Measurements from ENCODE around the gene TPCN1. TPM values are rescaled to one million over a fixed set of nuclear protein-coding genes. Genes with fewer than 3 reads are reported as not detected.

The TPCN1 gene
- total and polyA plus RNA-seq, 2 experiments from 2014 or later: 13.4 to 24.2 TPM

DNA sequence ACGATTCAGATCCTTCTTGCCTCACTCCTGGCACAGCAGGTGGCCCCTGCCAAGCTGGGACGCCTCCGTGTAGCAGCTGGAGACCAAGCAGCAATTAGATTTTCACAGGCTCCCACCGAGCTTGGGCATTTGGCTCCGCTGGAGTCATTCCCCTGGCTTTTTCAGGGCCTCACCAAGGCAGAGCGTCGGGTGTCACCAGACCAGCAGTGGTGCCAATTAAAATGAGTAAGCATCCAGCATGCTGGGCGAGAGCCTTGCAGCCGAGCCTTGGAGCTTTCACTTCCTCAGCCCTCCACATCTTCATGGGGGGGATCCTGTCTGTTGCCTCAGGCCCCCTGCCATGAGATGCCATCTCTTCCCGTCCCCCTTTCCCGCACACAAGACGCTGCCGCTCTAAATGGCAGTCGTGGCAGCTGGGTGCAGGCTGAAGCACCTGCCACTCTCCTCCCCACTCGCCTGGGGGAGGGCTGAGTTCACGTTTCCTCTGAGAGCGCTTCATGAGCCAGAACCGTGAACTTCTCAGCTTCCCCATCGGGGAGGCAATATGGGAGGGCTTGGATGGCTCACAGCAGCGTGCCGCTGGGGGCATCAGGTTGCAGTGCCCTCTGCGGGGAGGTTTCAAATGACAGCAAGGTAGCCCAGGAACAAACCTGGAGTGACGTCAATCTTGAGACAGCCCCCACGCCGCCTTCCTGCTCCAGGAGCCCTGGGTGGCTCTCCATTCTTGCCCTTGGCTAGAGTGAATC lies 11.7 kb downstream of the TPCN1 start:
- Histone ChIP-seq H3K27ac (no peak overlapping the region), H3K4me1 (ENCODE audit: low read depth) (peaks cover 15% of the 10 kb centered on the region), H3K36me3 (no peaks in the 10 kb centered on the region), H3K4me3 (no peak overlapping the region), H3K27me3 (no peaks in the 10 kb centered on the region), H3K9me3 (ENCODE audit: low read depth) (no peaks in the 10 kb centered on the region)
- DNase-seq (ENCODE audit: low read depth in 1 of 2, low spot score in 1 of 2): peak in 1 of 2 donors; percentile 29
- TF ChIP-seq CTCF (IDR thresholded peaks at IDR 0.05; ENCODE audit: low read depth, low read length): no peak

DNA sequence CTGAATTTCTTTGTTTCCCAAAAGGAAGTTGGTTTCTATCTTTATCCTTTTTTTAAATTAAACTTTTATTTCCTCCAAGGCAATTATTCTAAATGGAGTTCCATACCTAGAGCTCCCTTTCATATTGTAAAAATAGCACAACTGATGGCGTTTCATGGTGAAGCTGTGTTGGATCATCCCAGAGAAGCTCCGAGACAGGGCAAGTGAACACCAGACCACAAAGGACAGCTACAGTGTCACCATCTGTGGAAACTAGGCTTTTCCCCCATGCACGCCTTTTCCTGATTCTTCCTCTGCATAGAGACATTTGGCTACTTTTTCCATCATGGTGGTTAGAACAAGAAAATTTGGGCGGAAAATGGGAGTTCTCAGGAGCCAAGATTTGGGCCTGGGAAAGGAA lies 12.7 kb downstream of the TPCN1 start:
- peaks cover 15% of the 10 kb centered on the region for H3K4me1 ChIP-seq (ENCODE audit: low read depth)
- no peaks in the 10 kb centered on the region for H3K36me3 ChIP-seq
- H3K27me3 ChIP-seq: no peaks in the 10 kb centered on the region
- no peak overlapping the region for H3K4me3 ChIP-seq
- no peaks in the 10 kb centered on the region for H3K9me3 ChIP-seq (ENCODE audit: low read depth)
- no peak overlapping the region for H3K27ac ChIP-seq
- TF ChIP-seq CTCF (IDR thresholded peaks at IDR 0.05; ENCODE audit: low read depth, low read length): no peak
- DNase-seq (ENCODE audit: low read depth in 1 of 2, low spot score in 1 of 2): no peak

GRCh38 chr12:113234483-113234882 lies 13.2 kb downstream of the TPCN1 start:
- Histone ChIP-seq H3K27me3 (no peaks in the 10 kb centered on the region), H3K4me3 (no peak overlapping the region), H3K4me1 (ENCODE audit: low read depth) (peaks cover 17% of the 10 kb centered on the region), H3K36me3 (no peaks in the 10 kb centered on the region), H3K9me3 (ENCODE audit: low read depth) (no peaks in the 10 kb centered on the region), H3K27ac (no peak overlapping the region)
- no peak for DNase-seq (ENCODE audit: low read depth in 1 of 2, low spot score in 1 of 2)
- no peak for TF ChIP-seq CTCF (IDR thresholded peaks at IDR 0.05; ENCODE audit: low read depth, low read length)

GRCh38 chr12:113235976-113236375 lies 14.7 kb downstream of the TPCN1 start:
- Histone ChIP-seq H3K4me3 (no peak overlapping the region), H3K4me1 (ENCODE audit: low read depth) (peaks cover 18% of the 10 kb centered on the region)

GRCh38 chr12:113236539-113237399 lies 15.5 kb downstream of the TPCN1 start:
- Histone ChIP-seq H3K27ac (no peak overlapping the region), H3K4me1 (ENCODE audit: low read depth) (peaks cover 18% of the 10 kb centered on the region), H3K36me3 (no peaks in the 10 kb centered on the region), H3K4me3 (no peak overlapping the region), H3K27me3 (no peaks in the 10 kb centered on the region), H3K9me3 (ENCODE audit: low read depth) (no peaks in the 10 kb centered on the region)
- no peak for TF ChIP-seq CTCF (IDR thresholded peaks at IDR 0.05; ENCODE audit: low read depth, low read length)
- no peak for DNase-seq (ENCODE audit: low read depth in 1 of 2, low spot score in 1 of 2)

More at GRCh38 chr12:113235976-113236375, 14.7 kb downstream of the TPCN1 start:
- Histone ChIP-seq H3K27me3 (no peaks in the 10 kb centered on the region), H3K36me3 (no peaks in the 10 kb centered on the region), H3K27ac (no peak overlapping the region), H3K9me3 (ENCODE audit: low read depth) (no peaks in the 10 kb centered on the region)
- no peak for TF ChIP-seq CTCF (IDR thresholded peaks at IDR 0.05; ENCODE audit: low read depth, low read length)
- no peak for DNase-seq (ENCODE audit: low read depth in 1 of 2, low spot score in 1 of 2)

All from cardiac muscle cell (in vitro differentiated cells and primary cell).